Measurements from ENCODE around the gene TLR4. TPM values are rescaled to one million over a fixed set of nuclear protein-coding genes. Genes with fewer than 3 reads are reported as not detected.

Gene TLR4
- total RNA-seq, 1 donor from 2014 or later = 1.7 TPM

GRCh38 chr9:117734082-117734481, 29.9 kb downstream of the TLR4 start:
- Mint-ChIP-seq H3K9me3 (no peaks in the 10 kb centered on the region), H3K4me3 (no peak overlapping the region), H3K4me1 (no peaks in the 10 kb centered on the region), H3K27ac (no peak overlapping the region), H3K27me3 (ENCODE audit: low read depth) (peaks cover 25% of the 10 kb centered on the region), H3K36me3 (no peaks in the 10 kb centered on the region)
- no peak for DNase-seq (ENCODE audit: low spot score in 2 of 2, unreplicated experiment in 2 of 2)
- TF ChIP-seq CTCF (IDR thresholded peaks at IDR 0.05; ENCODE audit: unreplicated experiment) = no peak

GRCh38 chr9:117734523-117735314, 30.5 kb downstream of the TLR4 start:
- peaks cover 25% of the 10 kb centered on the region for H3K27me3 Mint-ChIP-seq (ENCODE audit: low read depth)
- H3K36me3 Mint-ChIP-seq = no peaks in the 10 kb centered on the region
- H3K4me3 Mint-ChIP-seq = no peak overlapping the region
- no peak overlapping the region for H3K27ac Mint-ChIP-seq
- no peaks in the 10 kb centered on the region for H3K9me3 Mint-ChIP-seq
- DNase-seq (ENCODE audit: low spot score in 2 of 2, unreplicated experiment in 2 of 2) = no peak
- no peak for TF ChIP-seq CTCF (IDR thresholded peaks at IDR 0.05; ENCODE audit: unreplicated experiment)
- H3K4me1 Mint-ChIP-seq = no peaks in the 10 kb centered on the region

- no peaks in the 10 kb centered on the region for H3K36me3 Mint-ChIP-seq
- no peak overlapping the region for H3K4me3 Mint-ChIP-seq
- H3K27me3 Mint-ChIP-seq (ENCODE audit: low read depth) = peaks cover 33% of the 10 kb centered on the region
- no peaks in the 10 kb centered on the region for H3K9me3 Mint-ChIP-seq
- H3K27ac Mint-ChIP-seq = no peak overlapping the region
- no peak for TF ChIP-seq CTCF (IDR thresholded peaks at IDR 0.05; ENCODE audit: unreplicated experiment)
- DNase-seq (ENCODE audit: low spot score in 2 of 2, unreplicated experiment in 2 of 2) = no peak
- H3K4me1 Mint-ChIP-seq = no peaks in the 10 kb centered on the region
Measured at GRCh38 chr9:117737721-117738226, 33.6 kb downstream of the TLR4 start.

GRCh38 chr9:117739206-117739605, 35.0 kb downstream of the TLR4 start:
- TF ChIP-seq CTCF (IDR thresholded peaks at IDR 0.05; ENCODE audit: unreplicated experiment) = no peak
- DNase-seq (ENCODE audit: low spot score in 2 of 2, unreplicated experiment in 2 of 2) = no peak
- Mint-ChIP-seq H3K4me1 (no peaks in the 10 kb centered on the region), H3K27me3 (ENCODE audit: low read depth) (peaks cover 30% of the 10 kb centered on the region), H3K27ac (no peak overlapping the region), H3K4me3 (no peak overlapping the region), H3K9me3 (no peaks in the 10 kb centered on the region), H3K36me3 (no peaks in the 10 kb centered on the region)

- no peaks in the 10 kb centered on the region for H3K4me1 Mint-ChIP-seq
- H3K27me3 Mint-ChIP-seq (ENCODE audit: low read depth) = peaks cover 33% of the 10 kb centered on the region
- H3K27ac Mint-ChIP-seq = no peak overlapping the region
- no peak for TF ChIP-seq CTCF (IDR thresholded peaks at IDR 0.05; ENCODE audit: unreplicated experiment)
- no peak overlapping the region for H3K4me3 Mint-ChIP-seq
- H3K9me3 Mint-ChIP-seq = no peaks in the 10 kb centered on the region
- DNase-seq (ENCODE audit: low spot score in 2 of 2, unreplicated experiment in 2 of 2) = no peak
- no peaks in the 10 kb centered on the region for H3K36me3 Mint-ChIP-seq
Measured at GRCh38 chr9:117739624-117740347, 35.6 kb downstream of the TLR4 start.
